ENCODE results near the gene PTCD1.

DNA sequence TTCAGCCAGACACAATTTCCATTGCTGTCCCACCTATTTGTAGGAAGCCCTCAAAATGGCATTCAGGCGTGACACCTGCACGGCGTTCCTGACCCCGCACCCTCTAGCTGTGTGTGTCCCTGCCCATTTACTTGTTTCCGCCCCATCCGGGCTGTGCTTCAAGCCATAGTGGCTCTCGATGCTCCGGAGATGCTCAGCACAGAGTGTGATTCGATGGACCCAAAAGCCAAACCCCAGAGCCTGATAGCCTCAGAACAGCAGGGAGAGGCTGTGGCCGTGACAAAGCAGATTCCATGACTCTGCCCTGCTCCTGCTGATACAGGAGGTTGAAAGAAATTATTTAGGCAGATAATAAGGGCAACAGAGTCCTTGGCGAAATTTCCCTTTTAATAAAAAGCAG lies 16.4 kb downstream of the PTCD1 start:
- TF ChIP-seq, protein P1, sequence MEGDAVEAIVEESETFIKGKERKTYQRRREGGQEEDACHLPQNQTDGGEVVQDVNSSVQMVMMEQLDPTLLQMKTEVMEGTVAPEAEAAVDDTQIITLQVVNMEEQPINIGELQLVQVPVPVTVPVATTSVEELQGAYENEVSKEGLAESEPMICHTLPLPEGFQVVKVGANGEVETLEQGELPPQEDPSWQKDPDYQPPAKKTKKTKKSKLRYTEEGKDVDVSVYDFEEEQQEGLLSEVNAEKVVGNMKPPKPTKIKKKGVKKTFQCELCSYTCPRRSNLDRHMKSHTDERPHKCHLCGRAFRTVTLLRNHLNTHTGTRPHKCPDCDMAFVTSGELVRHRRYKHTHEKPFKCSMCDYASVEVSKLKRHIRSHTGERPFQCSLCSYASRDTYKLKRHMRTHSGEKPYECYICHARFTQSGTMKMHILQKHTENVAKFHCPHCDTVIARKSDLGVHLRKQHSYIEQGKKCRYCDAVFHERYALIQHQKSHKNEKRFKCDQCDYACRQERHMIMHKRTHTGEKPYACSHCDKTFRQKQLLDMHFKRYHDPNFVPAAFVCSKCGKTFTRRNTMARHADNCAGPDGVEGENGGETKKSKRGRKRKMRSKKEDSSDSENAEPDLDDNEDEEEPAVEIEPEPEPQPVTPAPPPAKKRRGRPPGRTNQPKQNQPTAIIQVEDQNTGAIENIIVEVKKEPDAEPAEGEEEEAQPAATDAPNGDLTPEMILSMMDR (IDR thresholded peaks at IDR 0.05 in 8 of 11, conservative IDR thresholded peaks at IDR 0.05 in 3 of 11): no peak
- TF ChIP-seq POLR2A (IDR thresholded peaks at IDR 0.05) (no peak), POLR2AphosphoS5 (IDR thresholded peaks at IDR 0.05) (no peak)

Data from spleen (tissue), 7 donors.